Measurements from ENCODE around the gene FNBP1L.

DNA sequence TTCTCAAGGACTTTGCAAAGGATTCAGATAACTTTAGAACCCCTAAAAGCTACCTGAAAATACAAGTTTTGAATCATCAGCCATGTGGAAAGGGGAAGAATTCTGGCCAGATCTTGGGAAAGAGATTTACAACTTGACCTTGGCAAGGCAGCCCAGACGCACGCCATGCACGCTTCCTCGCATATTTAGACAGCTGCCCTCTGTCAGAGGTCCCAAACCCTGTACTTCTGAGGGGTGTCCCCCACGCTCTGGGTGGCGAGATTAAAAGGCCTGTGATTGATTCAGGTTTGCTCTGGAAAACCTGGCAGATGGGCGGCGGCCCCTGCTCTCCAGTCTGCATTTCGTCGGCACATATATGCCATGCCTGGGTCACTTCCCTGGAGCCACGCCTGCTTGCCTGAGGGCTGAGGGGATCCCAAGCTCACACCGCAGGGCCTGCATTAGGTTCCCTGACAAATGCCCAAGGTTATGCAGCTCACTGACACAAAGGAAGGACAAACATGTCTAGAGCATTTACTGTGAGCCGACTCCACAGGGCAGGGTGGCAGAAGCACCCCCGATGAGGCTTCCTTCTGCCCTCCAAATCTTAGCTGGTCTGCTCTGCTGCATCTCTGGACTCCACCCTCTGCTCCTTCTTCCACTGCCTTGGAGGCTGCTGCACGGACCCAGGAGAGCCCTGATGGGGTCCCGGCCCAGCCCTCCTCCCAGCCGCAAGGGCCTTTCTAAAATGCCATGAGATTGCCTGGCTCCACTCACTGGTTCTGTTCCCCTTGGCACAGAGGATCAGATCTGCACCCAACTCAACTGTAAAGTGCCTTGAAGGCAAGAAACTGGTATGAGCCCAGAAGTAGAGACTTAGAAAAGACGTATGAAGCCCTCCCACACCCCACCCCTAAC lies 129.9 kb downstream of the FNBP1L start:
- no peak for TF ChIP-seq PCBP1 (IDR thresholded peaks at IDR 0.05; ENCODE audit: low read depth, low read length, poor library complexity, severe bottlenecking)
- TF ChIP-seq POLR2A (conservative IDR thresholded peaks at IDR 0.05) = no peak
- TF ChIP-seq, protein P1, sequence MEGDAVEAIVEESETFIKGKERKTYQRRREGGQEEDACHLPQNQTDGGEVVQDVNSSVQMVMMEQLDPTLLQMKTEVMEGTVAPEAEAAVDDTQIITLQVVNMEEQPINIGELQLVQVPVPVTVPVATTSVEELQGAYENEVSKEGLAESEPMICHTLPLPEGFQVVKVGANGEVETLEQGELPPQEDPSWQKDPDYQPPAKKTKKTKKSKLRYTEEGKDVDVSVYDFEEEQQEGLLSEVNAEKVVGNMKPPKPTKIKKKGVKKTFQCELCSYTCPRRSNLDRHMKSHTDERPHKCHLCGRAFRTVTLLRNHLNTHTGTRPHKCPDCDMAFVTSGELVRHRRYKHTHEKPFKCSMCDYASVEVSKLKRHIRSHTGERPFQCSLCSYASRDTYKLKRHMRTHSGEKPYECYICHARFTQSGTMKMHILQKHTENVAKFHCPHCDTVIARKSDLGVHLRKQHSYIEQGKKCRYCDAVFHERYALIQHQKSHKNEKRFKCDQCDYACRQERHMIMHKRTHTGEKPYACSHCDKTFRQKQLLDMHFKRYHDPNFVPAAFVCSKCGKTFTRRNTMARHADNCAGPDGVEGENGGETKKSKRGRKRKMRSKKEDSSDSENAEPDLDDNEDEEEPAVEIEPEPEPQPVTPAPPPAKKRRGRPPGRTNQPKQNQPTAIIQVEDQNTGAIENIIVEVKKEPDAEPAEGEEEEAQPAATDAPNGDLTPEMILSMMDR (IDR thresholded peaks at IDR 0.05 in 2 of 3, conservative IDR thresholded peaks at IDR 0.05 in 1 of 3; ENCODE audit: insufficient read depth in 2 of 3, low read depth in 1 of 3, low read length in 3 of 3) = no peak
- no peak for TF ChIP-seq ZBTB17 (CRISPR knock-in tag; IDR thresholded peaks at IDR 0.05)
- no peak for TF ChIP-seq HMG20A (CRISPR knock-in tag; conservative IDR thresholded peaks at IDR 0.05)
- no peak for TF ChIP-seq MAZ (CRISPR knock-in tag; conservative IDR thresholded peaks at IDR 0.05 in 1 of 2, IDR thresholded peaks at IDR 0.05 in 1 of 2)
- no peak for TF ChIP-seq HIVEP1 (CRISPR knock-in tag; IDR thresholded peaks at IDR 0.05)
- no peak for TF ChIP-seq ZNF707 (CRISPR knock-in tag; conservative IDR thresholded peaks at IDR 0.05)
- TF ChIP-seq POU5F1 (IDR thresholded peaks at IDR 0.05; ENCODE audit: borderline replicate concordance, low read depth, low read length, partially characterized antibody) = no peak
- TF ChIP-seq CHD1 (IDR thresholded peaks at IDR 0.05; ENCODE audit: low read length) = no peak
- TF ChIP-seq, protein P2, sequence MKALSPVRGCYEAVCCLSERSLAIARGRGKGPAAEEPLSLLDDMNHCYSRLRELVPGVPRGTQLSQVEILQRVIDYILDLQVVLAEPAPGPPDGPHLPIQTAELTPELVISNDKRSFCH (CRISPR knock-in tag; IDR thresholded peaks at IDR 0.05) = no peak
- TF ChIP-seq, protein P2 (tag; IDR thresholded peaks at IDR 0.05) = no peak
- no peak for TF ChIP-seq ZZZ3 (IDR thresholded peaks at IDR 0.05)
- no peak for TF ChIP-seq CEBPB (tag; IDR thresholded peaks at IDR 0.05)
